Keratinocyte (primary cell): ENCODE measurements around the gene OBSCN. TPM values are rescaled to one million over a fixed set of nuclear protein-coding genes. Genes with fewer than 3 reads are reported as not detected.

Experiments used
- DNase-seq: peaks from one replicate; pipeline ENCODE4 v3.0.0-alpha.2; 2011; ENCODE audit warnings: low read depth, missing footprints, low spot score
- FAIRE-seq: peaks from 2 replicates; lab custom pipeline; 2011; peaks lifted over from hg19 to GRCh38; lab: Jason Lieb, UNC
- H2AFZ ChIP-seq: 2 replicates; pipeline ENCODE4 v1.6.0; 2012; ENCODE audit warnings: low read length, control low read depth, inconsistent platforms; ENCODE audit not compliant: control insufficient read depth
- H3K27ac ChIP-seq: 2 replicates; pipeline ENCODE4 v1.5.1; 2011; ENCODE audit warnings: low read length; ENCODE audit not compliant: control insufficient read depth, insufficient read depth
- H3K27me3 ChIP-seq: 3 replicates; pipeline ENCODE4 v1.6.0; 2011; ENCODE audit warnings: low read length; ENCODE audit not compliant: control insufficient read depth, insufficient read depth; ENCODE audit errors: extremely low read depth
- H3K36me3 ChIP-seq, 2 experiments: 2 replicates in 1 of 2; 3 replicates in 1 of 2; pipeline ENCODE4 v1.5.1; 2011; ENCODE audit warnings: low read length in 2 of 2, mild to moderate bottlenecking in 1 of 2; ENCODE audit not compliant: control insufficient read depth in 2 of 2, insufficient read depth in 2 of 2; ENCODE audit errors: extremely low read depth in 1 of 2
- H3K4me1 ChIP-seq: 3 replicates; pipeline ENCODE4 v1.5.1; 2011; ENCODE audit warnings: low read length; ENCODE audit not compliant: control insufficient read depth, insufficient read depth; ENCODE audit errors: extremely low read depth
- H3K4me2 ChIP-seq: 3 replicates; pipeline ENCODE4 v1.6.0; 2011; ENCODE audit warnings: low read depth, low read length; ENCODE audit not compliant: control insufficient read depth, insufficient read depth; ENCODE audit errors: extremely low read depth
- H3K4me3 ChIP-seq, 3 experiments: fragments of 200-600 bp in 1 of 3; sonication (generic) in 1 of 3; 2 replicates in 2 of 3; 3 replicates in 1 of 3; pipeline ENCODE4 v1.5.1; 2011 to 2016; ENCODE audit warnings: low read length in 3 of 3, mild to moderate bottlenecking in 3 of 3, control low read depth in 2 of 3, inconsistent platforms in 1 of 3, low read depth in 1 of 3, mixed read lengths in 1 of 3, mixed run types in 1 of 3, moderate library complexity in 1 of 3; ENCODE audit not compliant: control insufficient read depth in 2 of 3, insufficient read depth in 2 of 3; ENCODE audit errors: extremely low read depth in 1 of 3
- H3K79me2 ChIP-seq: 2 replicates; pipeline ENCODE4 v1.6.0; 2012; ENCODE audit warnings: low read length; ENCODE audit not compliant: control insufficient read depth, insufficient read depth
- H3K9ac ChIP-seq: 3 replicates; pipeline ENCODE4 v1.6.0; 2011; ENCODE audit warnings: low read length; ENCODE audit not compliant: control insufficient read depth, insufficient read depth; ENCODE audit errors: extremely low read depth
- H3K9me1 ChIP-seq: 3 replicates; pipeline ENCODE4 v1.6.0; 2011; ENCODE audit warnings: low read length; ENCODE audit not compliant: control insufficient read depth, insufficient read depth; ENCODE audit errors: extremely low read depth
- H3K9me3 ChIP-seq: 2 replicates; pipeline ENCODE4 v1.5.1; 2012; ENCODE audit warnings: low read depth, low read length; ENCODE audit not compliant: control insufficient read depth
- H4K20me1 ChIP-seq: 3 replicates; pipeline ENCODE4 v1.6.0; 2011; ENCODE audit warnings: low read length; ENCODE audit not compliant: control insufficient read depth, insufficient read depth; ENCODE audit errors: extremely low read depth
- EZH2 ChIP-seq: IDR thresholded peaks from one replicate; pipeline ENCODE4 v1.6.1; 2012; ENCODE audit warnings: inconsistent platforms, mild to moderate bottlenecking, low read length, moderate library complexity
- dilution Hi-C: fragments of 300-500 bp; cut with MboI; formaldehyde crosslinking; loops from one replicate; pipeline ENCODE4 v1.7.0; 2020; ENCODE audit warnings: low sequenced_read_pairs; ENCODE audit not compliant: extremely low pct_ligation_motif_present
- polyA plus RNA-seq, 5 experiments: library from polyadenylated mRNA; depleted of rRNA in 3 of 5; stranded (reverse) in 3 of 5; stranded (forward) in 1 of 5; unstranded in 1 of 5; fragments of >200 nt; gene quantifications; 1 replicate in 1 of 5; 2 replicates in 3 of 5; 3 replicates in 1 of 5; pipeline versions ENCODE4 v1.2.1 to v1.2.3, GENCODE V29; 2011 to 2012; ENCODE audit warnings: missing spikeins in 2 of 5, low read depth in 1 of 5, low replicate concordance in 1 of 5
- TF ChIP-seq, protein P1 (sequence below), 3 experiments: IDR thresholded peaks in 1 of 3; conservative IDR thresholded peaks in 1 of 3; optimal IDR thresholded peaks in 1 of 3; 2 replicates in 2 of 3; 3 replicates in 1 of 3; pipeline versions ENCODE3 to v1.5.1; 2011; ENCODE audit warnings: low read length in 3 of 3, mild to moderate bottlenecking in 3 of 3, moderate library complexity in 2 of 3, control low read depth in 1 of 3, inconsistent platforms in 1 of 3; ENCODE audit not compliant: insufficient read depth in 2 of 3; ENCODE audit errors: extremely low read depth in 1 of 3

Gene OBSCN
- polyA plus RNA-seq, 1 donor (not counting 4 experiments of a cell fraction or from before 2014, with no cell fraction given) = 1.8 TPM

DNA sequence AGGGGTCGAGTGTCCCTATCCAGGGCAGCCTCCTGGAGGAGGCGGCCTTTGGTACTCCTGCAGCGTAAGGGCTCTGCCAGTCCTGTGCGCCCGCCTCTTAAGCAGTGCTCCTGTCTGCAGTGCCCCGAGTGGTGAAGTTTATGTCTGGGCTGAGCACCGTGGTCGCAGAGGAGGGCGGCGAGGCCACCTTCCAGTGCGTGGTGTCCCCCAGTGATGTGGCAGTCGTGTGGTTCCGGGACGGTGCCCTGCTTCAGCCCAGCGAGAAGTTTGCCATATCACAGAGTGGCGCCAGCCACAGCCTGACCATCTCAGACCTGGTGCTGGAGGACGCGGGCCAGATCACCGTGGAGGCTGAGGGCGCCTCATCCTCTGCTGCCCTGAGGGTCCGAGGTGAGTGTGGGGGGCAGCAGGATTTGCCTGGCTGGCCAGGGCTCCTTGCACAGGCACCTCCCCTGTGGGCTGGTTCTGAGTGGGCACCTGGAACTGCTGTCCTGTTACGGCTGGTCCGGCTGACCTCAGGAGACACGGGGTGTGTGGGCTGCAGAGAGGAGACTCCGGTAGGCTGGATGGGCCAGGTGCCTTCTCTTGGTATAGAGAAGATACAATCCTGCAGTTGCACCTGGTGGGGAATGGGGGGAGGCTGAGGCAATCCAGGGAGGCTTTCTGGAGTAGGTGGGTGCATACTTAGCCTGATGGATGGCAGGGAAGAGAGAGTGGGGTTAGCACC, 66.8 kb downstream of the OBSCN start:
- no peak for TF ChIP-seq EZH2
- TF ChIP-seq, protein P1, sequence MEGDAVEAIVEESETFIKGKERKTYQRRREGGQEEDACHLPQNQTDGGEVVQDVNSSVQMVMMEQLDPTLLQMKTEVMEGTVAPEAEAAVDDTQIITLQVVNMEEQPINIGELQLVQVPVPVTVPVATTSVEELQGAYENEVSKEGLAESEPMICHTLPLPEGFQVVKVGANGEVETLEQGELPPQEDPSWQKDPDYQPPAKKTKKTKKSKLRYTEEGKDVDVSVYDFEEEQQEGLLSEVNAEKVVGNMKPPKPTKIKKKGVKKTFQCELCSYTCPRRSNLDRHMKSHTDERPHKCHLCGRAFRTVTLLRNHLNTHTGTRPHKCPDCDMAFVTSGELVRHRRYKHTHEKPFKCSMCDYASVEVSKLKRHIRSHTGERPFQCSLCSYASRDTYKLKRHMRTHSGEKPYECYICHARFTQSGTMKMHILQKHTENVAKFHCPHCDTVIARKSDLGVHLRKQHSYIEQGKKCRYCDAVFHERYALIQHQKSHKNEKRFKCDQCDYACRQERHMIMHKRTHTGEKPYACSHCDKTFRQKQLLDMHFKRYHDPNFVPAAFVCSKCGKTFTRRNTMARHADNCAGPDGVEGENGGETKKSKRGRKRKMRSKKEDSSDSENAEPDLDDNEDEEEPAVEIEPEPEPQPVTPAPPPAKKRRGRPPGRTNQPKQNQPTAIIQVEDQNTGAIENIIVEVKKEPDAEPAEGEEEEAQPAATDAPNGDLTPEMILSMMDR (optimal IDR thresholded peaks at IDR 0.05 in 1 of 3, IDR thresholded peaks at IDR 0.05 in 1 of 3, conservative IDR thresholded peaks at IDR 0.05 in 1 of 3; ENCODE audit: extremely low read depth in 1 of 3, insufficient read depth in 2 of 3, low read length in 3 of 3) = peak in 1 of 3 experiments; percentile 16
- dilution Hi-C loops = no loop called here
- H3K4me3 ChIP-seq = no peak overlapping the region
- no peaks in the 10 kb centered on the region for H3K79me2 ChIP-seq
- no peak overlapping the region for H3K9ac ChIP-seq
- H3K27me3 ChIP-seq = no peaks in the 10 kb centered on the region
- H3K4me1 ChIP-seq = no peaks in the 10 kb centered on the region
- no peak for FAIRE-seq
- H3K27ac ChIP-seq = no peak overlapping the region
- no peak overlapping the region for H2AFZ ChIP-seq
- no peaks in the 10 kb centered on the region for H3K9me1 ChIP-seq
- no peak for DNase-seq
- peak overlapping the region; percentile 72 for H3K4me2 ChIP-seq
- peaks cover 4% of the 10 kb centered on the region for H4K20me1 ChIP-seq
- peaks cover 0 to 3% of the 10 kb centered on the region in 2 experiments for H3K36me3 ChIP-seq
- no peaks in the 10 kb centered on the region for H3K9me3 ChIP-seq

DNA sequence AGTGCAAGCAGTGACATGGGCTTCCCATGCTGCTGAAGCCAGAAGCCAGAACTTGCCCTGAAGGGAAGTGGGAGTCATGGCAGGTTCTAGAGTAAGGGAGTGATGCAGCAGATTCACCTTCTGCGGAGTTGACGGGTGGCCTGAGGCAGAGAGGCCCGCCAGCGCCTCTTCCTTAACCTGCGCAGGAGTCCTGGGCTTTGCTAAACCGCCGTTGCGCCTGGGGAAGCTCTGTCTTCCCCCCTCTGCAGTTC, 67.3 kb downstream of the OBSCN start:
- H3K27me3 ChIP-seq = no peaks in the 10 kb centered on the region

More for the DNA sequence above, 67.3 kb downstream of the OBSCN start:
- no peaks in the 10 kb centered on the region for H3K9me3 ChIP-seq
- dilution Hi-C loops = no loop called here
- TF ChIP-seq, protein P1 (optimal IDR thresholded peaks at IDR 0.05 in 1 of 3, IDR thresholded peaks at IDR 0.05 in 1 of 3, conservative IDR thresholded peaks at IDR 0.05 in 1 of 3; ENCODE audit: extremely low read depth in 1 of 3, insufficient read depth in 2 of 3, low read length in 3 of 3) = no peak
- no peaks in the 10 kb centered on the region for H3K4me1 ChIP-seq
- H3K36me3 ChIP-seq = peaks cover 0 to 3% of the 10 kb centered on the region in 2 experiments
- peak; percentile 9 for FAIRE-seq
- peak overlapping the region; percentile 65 for H3K9ac ChIP-seq
- no peak overlapping the region for H3K27ac ChIP-seq
- H3K4me2 ChIP-seq = peak overlapping the region; percentile 72
- no peaks in the 10 kb centered on the region for H3K9me1 ChIP-seq
- H4K20me1 ChIP-seq = peaks cover 4% of the 10 kb centered on the region
- peak overlapping the region in 2 of 3 experiments; percentile 51 to 61 for H3K4me3 ChIP-seq
- H3K79me2 ChIP-seq = no peaks in the 10 kb centered on the region
- peak overlapping the region; percentile 88 for H2AFZ ChIP-seq
- peak; percentile 9 for DNase-seq
